Keratinocyte (primary cell): ENCODE data around the gene RALGPS1.

Experiments used
- CTCF ChIP-seq, 3 experiments: IDR thresholded peaks in 1 of 3; conservative IDR thresholded peaks in 1 of 3; optimal IDR thresholded peaks in 1 of 3; 2 replicates in 2 of 3; 3 replicates in 1 of 3; pipeline versions ENCODE3 to v1.5.1; 2011; ENCODE audit warnings: low read length in 3 of 3, mild to moderate bottlenecking in 3 of 3, moderate library complexity in 2 of 3, control low read depth in 1 of 3, inconsistent platforms in 1 of 3; ENCODE audit not compliant: insufficient read depth in 2 of 3; ENCODE audit errors: extremely low read depth in 1 of 3
- EZH2 ChIP-seq: IDR thresholded peaks from one replicate; pipeline ENCODE4 v1.6.1; 2012; ENCODE audit warnings: inconsistent platforms, mild to moderate bottlenecking, low read length, moderate library complexity

GRCh38 chr9:127142291-127142690, 227.7 kb downstream of the RALGPS1 start:
- no peak for TF ChIP-seq CTCF (optimal IDR thresholded peaks at IDR 0.05 in 1 of 3, IDR thresholded peaks at IDR 0.05 in 1 of 3, conservative IDR thresholded peaks at IDR 0.05 in 1 of 3; ENCODE audit: extremely low read depth in 1 of 3, insufficient read depth in 2 of 3, low read length in 3 of 3)
- no peak for TF ChIP-seq EZH2
